Ascending aorta (tissue), 2 donors: ENCODE results near the gene SLC30A3. TPM values are rescaled to one million over a fixed set of nuclear protein-coding genes. Genes with fewer than 3 reads are reported as not detected.

Source experiments
- DNase-seq, 2 donors: peaks; one replicate each; pipeline ENCODE4 v3.0.0-alpha.2; 2019; ENCODE audit warnings: low spot score in 2 of 2
- H3K27ac ChIP-seq, 2 donors: fragments of 200-600 bp; sonication (generic); one replicate each; pipeline ENCODE4 v1.5.1; 2016 to 2017; ENCODE audit warnings: mild to moderate bottlenecking in 1 of 2
- H3K27me3 ChIP-seq: fragments of 200-600 bp; sonication (generic); one replicate; pipeline ENCODE4 v1.5.1; 2017
- H3K36me3 ChIP-seq, 2 donors: fragments of 200-600 bp; sonication (generic); one replicate each; pipeline ENCODE4 v1.5.1; 2016
- H3K4me1 ChIP-seq, 2 donors: fragments of 200-600 bp; sonication (generic); one replicate each; pipeline ENCODE4 v1.5.1; 2016 to 2017; ENCODE audit warnings: mild to moderate bottlenecking in 1 of 2
- H3K4me3 ChIP-seq, 2 donors: fragments of 200-600 bp; sonication (generic); one replicate each; pipeline ENCODE4 v1.5.1; 2016 to 2017; ENCODE audit warnings: mild to moderate bottlenecking in 1 of 2
- H3K9me3 ChIP-seq, 2 donors: fragments of 200-600 bp; sonication (generic); one replicate each; pipeline ENCODE4 v1.5.1; 2016
- intact Hi-C: fragments of 100-400 bp; cut with DNase I; formaldehyde crosslinking; loops from one replicate; pipeline ENCODE4 v1.15.1; 2023
- total RNA-seq: library from RNA; depleted of rRNA; stranded (reverse); fragments of >200 nt; gene quantifications from one replicate; pipeline ENCODE4 v1.1.0, GENCODE V29; 2016
- TF ChIP-seq, protein P1 (sequence below), 3 experiments: fragments of 200-600 bp in 2 of 3; fragments of 450-650 bp in 1 of 3; sonication (generic) in 2 of 3; IDR thresholded peaks; one replicate each; pipeline ENCODE4 v1.5.1; 2016 to 2019; ENCODE audit warnings: antibody characterized with exemption in 3 of 3, mild to moderate bottlenecking in 1 of 3, moderate library complexity in 1 of 3

The SLC30A3 gene
- total RNA-seq, 1 donor from 2014 or later = 7.6 TPM

DNA sequence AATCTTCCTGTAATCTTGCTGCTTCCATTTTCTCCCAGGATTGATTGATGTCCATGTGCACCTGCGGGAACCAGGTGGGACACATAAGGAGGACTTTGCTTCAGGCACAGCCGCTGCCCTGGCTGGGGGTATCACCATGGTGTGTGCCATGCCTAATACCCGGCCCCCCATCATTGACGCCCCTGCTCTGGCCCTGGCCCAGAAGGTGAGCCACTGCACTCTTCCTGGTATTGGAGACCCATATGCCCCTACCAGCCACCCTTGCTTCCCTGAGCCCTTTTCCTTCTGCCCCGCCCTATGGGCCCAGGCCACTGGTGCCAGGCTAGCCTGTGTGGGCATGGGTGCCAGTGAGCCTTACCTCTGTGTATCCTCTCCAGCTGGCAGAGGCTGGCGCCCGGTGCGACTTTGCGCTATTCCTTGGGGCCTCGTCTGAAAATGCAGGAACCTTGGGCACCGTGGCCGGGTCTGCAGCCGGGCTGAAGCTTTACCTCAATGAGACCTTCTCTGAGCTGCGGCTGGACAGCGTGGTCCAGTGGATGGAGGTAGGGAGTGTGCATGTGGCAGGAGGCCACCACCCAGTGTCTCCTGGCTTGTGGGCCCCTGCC lies 25.4 kb downstream of the SLC30A3 start:
- TF ChIP-seq, protein P1, sequence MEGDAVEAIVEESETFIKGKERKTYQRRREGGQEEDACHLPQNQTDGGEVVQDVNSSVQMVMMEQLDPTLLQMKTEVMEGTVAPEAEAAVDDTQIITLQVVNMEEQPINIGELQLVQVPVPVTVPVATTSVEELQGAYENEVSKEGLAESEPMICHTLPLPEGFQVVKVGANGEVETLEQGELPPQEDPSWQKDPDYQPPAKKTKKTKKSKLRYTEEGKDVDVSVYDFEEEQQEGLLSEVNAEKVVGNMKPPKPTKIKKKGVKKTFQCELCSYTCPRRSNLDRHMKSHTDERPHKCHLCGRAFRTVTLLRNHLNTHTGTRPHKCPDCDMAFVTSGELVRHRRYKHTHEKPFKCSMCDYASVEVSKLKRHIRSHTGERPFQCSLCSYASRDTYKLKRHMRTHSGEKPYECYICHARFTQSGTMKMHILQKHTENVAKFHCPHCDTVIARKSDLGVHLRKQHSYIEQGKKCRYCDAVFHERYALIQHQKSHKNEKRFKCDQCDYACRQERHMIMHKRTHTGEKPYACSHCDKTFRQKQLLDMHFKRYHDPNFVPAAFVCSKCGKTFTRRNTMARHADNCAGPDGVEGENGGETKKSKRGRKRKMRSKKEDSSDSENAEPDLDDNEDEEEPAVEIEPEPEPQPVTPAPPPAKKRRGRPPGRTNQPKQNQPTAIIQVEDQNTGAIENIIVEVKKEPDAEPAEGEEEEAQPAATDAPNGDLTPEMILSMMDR (IDR thresholded peaks at IDR 0.05) = no peak
- no peaks in the 10 kb centered on the region for H3K4me1 ChIP-seq
- H3K4me3 ChIP-seq = no peak overlapping the region
- intact Hi-C loops = no loop called here
- no peaks in the 10 kb centered on the region for H3K9me3 ChIP-seq
- H3K27me3 ChIP-seq = no peaks in the 10 kb centered on the region
- H3K27ac ChIP-seq = no peak overlapping the region
- H3K36me3 ChIP-seq = peaks cover 91 to 100% of the 10 kb centered on the region in 2 donors
- DNase-seq = no peak

GRCh38 chr2:27236626-27237025 lies 26.2 kb downstream of the SLC30A3 start:
- Histone ChIP-seq H3K36me3 (peaks cover 91 to 100% of the 10 kb centered on the region in 2 donors), H3K9me3 (no peaks in the 10 kb centered on the region), H3K4me1 (no peaks in the 10 kb centered on the region), H3K4me3 (no peak overlapping the region), H3K27ac (no peak overlapping the region), H3K27me3 (no peaks in the 10 kb centered on the region)
- TF ChIP-seq, protein P1 (IDR thresholded peaks at IDR 0.05) = no peak
- intact Hi-C loops = no loop called here
- DNase-seq = no peak

DNA sequence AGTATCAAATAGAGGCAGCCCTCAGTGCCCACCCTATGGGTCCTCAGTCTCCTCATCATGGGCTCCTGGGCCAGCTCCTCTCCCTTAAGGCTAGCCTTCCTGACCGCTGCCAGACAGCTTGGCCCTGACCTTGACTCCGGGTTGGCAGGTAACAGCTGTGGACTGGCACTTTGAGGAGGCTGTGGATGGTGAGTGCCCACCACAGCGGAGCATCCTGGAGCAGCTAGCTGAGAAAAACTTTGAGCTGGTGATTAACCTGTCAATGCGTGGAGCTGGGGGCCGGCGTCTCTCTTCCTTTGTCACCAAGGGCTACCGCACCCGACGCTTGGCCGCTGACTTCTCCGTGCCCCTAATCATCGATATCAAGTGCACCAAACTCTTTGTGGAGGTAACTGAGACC lies 26.7 kb downstream of the SLC30A3 start:
- peaks cover 88 to 100% of the 10 kb centered on the region in 2 donors for H3K36me3 ChIP-seq
- TF ChIP-seq, protein P1 (IDR thresholded peaks at IDR 0.05) = no peak
- intact Hi-C loops = no loop called here
- H3K27me3 ChIP-seq = no peaks in the 10 kb centered on the region
- no peaks in the 10 kb centered on the region for H3K4me1 ChIP-seq
- no peaks in the 10 kb centered on the region for H3K9me3 ChIP-seq
- H3K4me3 ChIP-seq = no peak overlapping the region
- no peak for DNase-seq
- H3K27ac ChIP-seq = no peak overlapping the region

GRCh38 chr2:27233341-27233740 lies 29.5 kb downstream of the SLC30A3 start:
- intact Hi-C loops = no loop called here
- DNase-seq = no peak
- Histone ChIP-seq H3K36me3 (peaks cover 78 to 92% of the 10 kb centered on the region in 2 donors), H3K27me3 (no peaks in the 10 kb centered on the region), H3K4me3 (no peak overlapping the region), H3K4me1 (no peaks in the 10 kb centered on the region), H3K9me3 (no peaks in the 10 kb centered on the region), H3K27ac (no peak overlapping the region)
- TF ChIP-seq, protein P1 (IDR thresholded peaks at IDR 0.05) = no peak

- Histone ChIP-seq H3K27ac (no peak overlapping the region), H3K4me3 (no peak overlapping the region), H3K4me1 (no peaks in the 10 kb centered on the region), H3K27me3 (no peaks in the 10 kb centered on the region), H3K9me3 (no peaks in the 10 kb centered on the region), H3K36me3 (peaks cover 69 to 92% of the 10 kb centered on the region in 2 donors)
- TF ChIP-seq, protein P1 (IDR thresholded peaks at IDR 0.05) = no peak
- intact Hi-C loops = no loop called here
- DNase-seq = no peak
These were observed 30.9 kb downstream of the SLC30A3 start for GRCh38 chr2:27231921-27232320.

DNA sequence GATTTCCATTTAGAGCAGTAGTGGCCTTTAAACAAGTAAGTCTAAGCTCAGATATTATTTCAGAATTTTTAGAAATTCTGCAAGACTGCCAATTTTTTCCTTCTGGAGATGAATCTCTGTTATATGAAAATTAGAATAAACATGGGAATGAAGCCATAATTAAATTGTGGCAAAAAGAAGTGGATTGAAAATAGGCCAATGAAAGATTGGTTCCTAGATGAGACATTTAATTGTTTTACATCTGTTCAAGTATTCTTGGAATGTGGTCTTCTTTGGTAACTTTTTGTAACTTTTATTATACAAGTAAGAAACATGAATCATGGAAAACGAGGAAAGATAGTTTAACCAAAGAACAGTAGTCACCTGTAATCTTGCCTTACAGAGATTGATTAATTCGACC lies 35.3 kb downstream of the SLC30A3 start:
- H3K4me3 ChIP-seq = no peak overlapping the region
- H3K27ac ChIP-seq = no peak overlapping the region
- TF ChIP-seq, protein P1 (IDR thresholded peaks at IDR 0.05) = no peak
- no peaks in the 10 kb centered on the region for H3K4me1 ChIP-seq
- no peak for DNase-seq
- H3K36me3 ChIP-seq = peaks cover 65 to 92% of the 10 kb centered on the region in 2 donors
- intact Hi-C loops = no loop called here
- H3K9me3 ChIP-seq = no peaks in the 10 kb centered on the region
- no peaks in the 10 kb centered on the region for H3K27me3 ChIP-seq
